ENCODE data around the gene LLGL2.

- TF ChIP-seq CTCF (IDR thresholded peaks at IDR 0.05; ENCODE audit: low read depth, low read length) (no peak), EZH2phosphoT487 (IDR thresholded peaks at IDR 0.05; ENCODE audit: low read depth) (no peak)
Measured at GRCh38 chr17:75614556-75615270, 89.2 kb downstream of the LLGL2 start.

Data from OCI-LY3 (cell line).